ENCODE results near the gene PEX14. TPM values are rescaled to one million over a fixed set of nuclear protein-coding genes. Genes with fewer than 3 reads are reported as not detected.

PEX14 gene
- polyA plus RNA-seq, 4 donors: 19.7 to 25.8 (median 21.6) TPM

GRCh38 chr1:10612436-10613160, 137.8 kb downstream of the PEX14 start:
- no peak for DNase-seq (ENCODE audit: low read depth in 4 of 4, low spot score in 3 of 4)

DNA sequence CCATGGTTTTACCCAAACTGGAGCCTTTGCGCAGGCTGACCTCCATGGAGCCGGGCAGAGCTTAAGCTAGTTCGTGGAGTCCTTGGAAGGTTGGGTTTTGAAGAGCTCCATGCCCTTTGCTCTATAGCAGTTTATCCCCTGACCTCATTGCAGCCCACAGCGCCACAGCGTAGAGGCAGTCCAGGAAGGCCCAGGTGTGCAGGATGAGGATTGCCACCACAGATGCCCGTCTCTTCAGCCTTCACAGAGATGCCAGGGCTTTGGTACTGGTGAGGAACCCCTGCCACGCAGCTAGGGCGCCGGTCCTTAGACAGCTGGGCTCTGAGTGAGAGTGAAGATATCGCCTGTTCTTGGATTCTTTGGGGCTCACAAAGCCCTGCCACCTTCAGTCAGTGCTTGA, 138.6 kb downstream of the PEX14 start:
- DNase-seq (ENCODE audit: low read depth in 4 of 4, low spot score in 3 of 4): no peak

GRCh38 chr1:10613861-10614260, 139.1 kb downstream of the PEX14 start:
- no peak for DNase-seq (ENCODE audit: low read depth in 4 of 4, low spot score in 3 of 4)

- no peak for DNase-seq (ENCODE audit: low read depth in 4 of 4, low spot score in 3 of 4)
These were observed 139.9 kb downstream of the PEX14 start for GRCh38 chr1:10614377-10615225.

DNA sequence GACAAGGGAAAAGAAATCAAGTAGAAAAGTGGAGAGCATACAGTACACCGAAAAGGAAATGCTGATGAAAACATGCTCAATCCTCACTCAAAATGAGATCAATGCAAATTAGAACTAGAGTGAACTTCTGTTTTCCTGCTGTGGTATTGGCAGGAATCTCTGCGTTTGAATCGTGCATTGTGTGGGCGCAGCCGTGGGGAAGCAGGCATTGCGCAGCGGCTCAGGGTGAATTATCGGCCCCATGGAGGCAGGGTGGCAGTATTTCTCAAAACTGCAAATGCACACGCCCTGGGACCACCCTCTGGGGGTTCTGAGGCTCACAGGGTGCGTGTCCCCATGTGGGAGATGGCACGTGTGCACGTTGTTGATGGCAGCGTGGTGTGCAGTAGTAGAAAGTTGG, 140.6 kb downstream of the PEX14 start:
- no peak for DNase-seq (ENCODE audit: low read depth in 4 of 4, low spot score in 3 of 4)

DNA sequence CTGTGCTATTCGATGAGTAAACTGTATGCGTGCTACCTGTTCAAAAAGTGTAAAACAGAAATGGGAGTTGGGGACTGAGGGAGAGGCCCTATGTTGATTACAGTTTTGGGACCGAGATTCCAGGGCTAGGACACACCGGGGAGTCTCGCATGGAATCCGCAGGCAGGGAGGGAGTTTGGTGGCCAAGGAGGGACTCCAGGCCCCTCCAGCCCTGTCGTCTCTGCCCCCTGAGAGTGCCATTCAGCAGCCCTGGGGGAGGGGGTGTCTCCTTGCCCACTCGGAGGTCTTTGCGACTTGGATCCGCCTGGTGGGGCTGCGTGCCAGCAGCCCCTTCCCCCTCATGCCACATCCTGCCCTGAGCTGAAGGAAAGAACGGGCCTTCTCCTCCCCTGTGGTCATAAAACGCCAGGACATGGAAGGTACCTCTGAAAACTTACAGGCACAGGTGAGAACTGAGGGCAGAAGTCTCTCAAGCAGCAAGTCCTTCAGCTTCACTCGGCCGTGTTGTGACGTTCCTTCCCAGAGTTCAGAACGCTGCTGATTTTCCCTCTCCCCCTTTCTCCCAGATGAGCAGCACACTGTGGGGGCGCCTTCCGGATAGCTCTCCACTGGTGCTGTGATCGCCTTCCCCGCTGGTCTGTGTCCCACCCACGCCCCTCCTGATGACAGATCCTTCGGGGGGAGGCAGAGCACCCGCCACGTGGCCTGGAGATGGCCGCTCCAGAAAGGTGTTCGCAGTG, 141.4 kb downstream of the PEX14 start:
- DNase-seq (ENCODE audit: low read depth in 4 of 4, low spot score in 3 of 4): no peak

GRCh38 chr1:10616696-10617095, 141.9 kb downstream of the PEX14 start:
- no peak for DNase-seq (ENCODE audit: low read depth in 4 of 4, low spot score in 3 of 4)

GRCh38 chr1:10617318-10617717, 142.6 kb downstream of the PEX14 start:
- no peak for DNase-seq (ENCODE audit: low read depth in 4 of 4, low spot score in 3 of 4)

DNA sequence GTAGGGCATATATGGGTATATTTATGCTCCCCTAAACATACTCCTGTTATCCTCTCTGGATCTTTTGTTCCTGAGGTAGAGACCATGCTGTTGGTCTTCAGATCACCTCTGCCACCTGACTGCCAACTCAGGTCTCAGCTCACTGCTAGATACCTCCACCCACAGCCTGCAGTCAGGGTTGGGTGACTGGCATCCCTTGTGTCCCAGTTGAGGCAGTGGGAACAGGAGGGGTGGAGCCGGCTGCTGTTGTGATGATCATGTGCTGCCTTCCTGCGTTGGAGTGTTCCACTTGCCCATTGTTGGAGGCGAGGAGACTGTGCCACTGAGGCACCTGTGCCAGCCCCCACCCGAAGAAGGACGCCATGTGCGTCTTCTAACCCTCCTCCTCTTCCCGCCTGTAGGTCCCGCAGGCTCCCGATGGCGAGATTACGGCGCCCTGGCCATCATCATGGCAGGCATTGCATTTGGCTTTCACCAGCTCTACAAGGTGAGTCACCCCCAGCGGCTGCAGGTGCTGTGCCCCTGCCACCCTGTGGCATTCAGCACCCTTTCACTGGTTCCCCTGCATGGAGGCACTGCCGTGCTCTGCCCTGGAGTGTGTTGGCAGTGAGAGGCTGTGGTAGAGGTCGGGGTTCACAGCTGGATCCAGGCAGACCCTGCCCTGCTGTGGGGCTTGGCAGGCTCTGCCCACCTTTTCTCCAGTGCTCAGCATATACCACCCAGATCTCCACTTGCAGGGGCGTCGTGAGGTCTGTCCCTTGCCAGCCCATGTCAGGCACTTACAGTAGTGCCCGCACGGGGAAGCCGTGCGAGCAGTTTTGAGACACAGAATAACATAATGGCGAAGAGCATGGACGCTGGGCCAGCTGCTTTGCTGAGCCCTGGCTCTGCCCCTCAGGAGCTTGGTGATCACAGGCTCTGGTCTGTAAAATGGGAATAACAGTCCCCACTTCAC, 143.5 kb downstream of the PEX14 start:
- DNase-seq (ENCODE audit: low read depth in 4 of 4, low spot score in 3 of 4): no peak

- DNase-seq (ENCODE audit: low read depth in 4 of 4, low spot score in 3 of 4): no peak
These were observed 146.0 kb downstream of the PEX14 start for GRCh38 chr1:10620776-10621175.

DNA sequence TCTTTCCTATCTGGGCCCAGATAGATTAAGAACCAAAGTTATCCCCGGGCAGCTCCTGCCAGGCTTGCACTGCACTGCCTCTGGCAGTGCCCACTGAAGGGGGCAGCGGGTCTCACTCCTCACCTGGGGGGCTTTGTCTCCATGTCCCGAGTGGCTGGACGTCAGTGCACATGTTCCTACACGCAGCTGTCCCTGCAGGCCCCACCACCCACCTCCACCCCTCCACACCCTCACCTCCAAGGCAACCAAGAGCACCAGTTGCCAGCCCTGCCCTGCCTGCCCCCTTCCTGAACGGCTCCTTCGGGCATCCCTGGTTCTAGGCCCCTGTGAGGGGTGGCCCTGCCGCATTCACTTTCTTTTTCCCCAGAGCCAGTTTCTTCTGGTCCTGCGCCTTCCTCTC, 147.2 kb downstream of the PEX14 start:
- DNase-seq (ENCODE audit: low read depth in 4 of 4, low spot score in 3 of 4): no peak

GRCh38 chr1:10622910-10623685, 148.3 kb downstream of the PEX14 start:
- no peak for DNase-seq (ENCODE audit: low read depth in 4 of 4, low spot score in 3 of 4)

DNA sequence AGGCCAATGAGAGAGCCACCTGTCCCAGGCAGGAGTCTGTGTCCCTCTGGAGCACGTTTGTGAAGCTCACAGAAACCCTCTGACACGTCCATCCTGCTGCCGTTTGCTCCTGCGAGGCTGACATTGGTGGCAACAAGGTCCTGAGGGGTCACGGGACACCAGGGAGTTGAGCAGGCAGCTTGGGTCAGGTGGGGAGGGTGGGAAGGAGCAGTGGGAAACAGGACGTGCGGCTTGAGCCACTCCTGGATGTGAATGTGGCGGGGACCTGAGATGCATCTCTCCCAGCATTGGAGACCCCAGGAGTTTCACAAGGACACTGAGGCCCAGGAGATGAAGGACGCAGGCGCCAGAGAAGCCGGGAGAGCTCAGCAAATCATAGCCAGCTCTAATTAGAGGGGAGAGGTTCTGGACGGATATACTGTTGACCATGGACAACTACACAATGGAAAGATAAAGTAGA, 149.0 kb downstream of the PEX14 start:
- no peak for DNase-seq (ENCODE audit: low read depth in 4 of 4, low spot score in 3 of 4)

DNA sequence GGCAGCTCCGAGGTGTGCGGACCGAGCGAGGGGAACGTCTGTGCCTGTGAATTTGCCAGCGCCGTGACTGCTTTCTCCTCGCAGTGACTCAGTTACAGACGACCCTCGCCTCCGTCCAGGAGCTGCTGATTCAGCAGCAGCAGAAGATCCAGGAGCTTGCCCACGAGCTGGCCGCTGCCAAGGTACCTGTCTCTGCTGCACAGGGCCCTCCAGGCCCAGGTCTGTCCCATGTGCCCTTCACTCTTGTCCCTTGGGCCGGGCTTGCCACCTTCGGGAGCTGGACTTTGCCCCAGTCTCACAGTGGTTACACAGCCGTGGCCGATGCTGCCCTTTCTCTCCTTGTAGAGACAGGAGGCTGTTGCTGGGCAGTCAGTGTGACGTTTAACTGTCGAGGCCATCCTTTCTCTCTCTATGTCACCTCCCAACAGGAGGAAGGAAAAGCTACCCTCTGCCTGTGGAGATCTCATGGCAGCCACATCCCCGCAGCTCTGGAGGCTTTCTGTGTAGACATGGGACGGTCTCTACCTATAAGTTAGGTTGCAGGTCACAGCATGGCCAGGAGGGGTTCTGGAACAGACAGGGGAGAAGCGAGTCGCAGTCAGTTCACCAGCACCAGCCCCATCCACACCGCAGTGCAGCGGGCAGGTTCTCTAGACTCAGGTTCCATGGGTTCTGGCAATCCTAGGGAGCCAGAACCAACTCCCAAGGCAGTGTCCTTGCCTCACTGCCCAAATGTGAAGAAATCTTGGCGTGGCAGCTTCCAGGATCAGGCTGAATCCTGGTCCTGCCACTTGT, 149.7 kb downstream of the PEX14 start:
- DNase-seq (ENCODE audit: low read depth in 4 of 4, low spot score in 3 of 4): no peak

DNA sequence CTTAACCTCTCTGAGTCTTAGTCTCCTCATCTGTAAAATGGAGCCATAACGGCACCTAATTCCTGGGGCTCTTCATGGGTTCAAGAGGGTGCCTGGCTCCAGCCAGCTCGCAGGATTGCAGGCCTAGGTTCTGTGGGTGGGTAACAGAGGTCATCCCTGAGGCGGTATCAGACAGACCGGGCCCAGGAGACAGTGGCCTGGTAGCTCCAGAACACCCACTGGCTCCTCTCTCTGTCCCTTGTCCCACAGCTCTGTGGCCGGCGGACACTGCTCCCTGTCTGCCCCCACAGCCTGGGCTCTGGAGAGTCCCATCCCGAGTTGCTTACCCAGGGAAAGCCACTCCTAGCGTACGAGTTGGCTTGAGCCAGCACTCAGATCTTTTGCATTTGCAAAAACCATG, 150.3 kb downstream of the PEX14 start:
- no peak for DNase-seq (ENCODE audit: low read depth in 4 of 4, low spot score in 3 of 4)

DNA sequence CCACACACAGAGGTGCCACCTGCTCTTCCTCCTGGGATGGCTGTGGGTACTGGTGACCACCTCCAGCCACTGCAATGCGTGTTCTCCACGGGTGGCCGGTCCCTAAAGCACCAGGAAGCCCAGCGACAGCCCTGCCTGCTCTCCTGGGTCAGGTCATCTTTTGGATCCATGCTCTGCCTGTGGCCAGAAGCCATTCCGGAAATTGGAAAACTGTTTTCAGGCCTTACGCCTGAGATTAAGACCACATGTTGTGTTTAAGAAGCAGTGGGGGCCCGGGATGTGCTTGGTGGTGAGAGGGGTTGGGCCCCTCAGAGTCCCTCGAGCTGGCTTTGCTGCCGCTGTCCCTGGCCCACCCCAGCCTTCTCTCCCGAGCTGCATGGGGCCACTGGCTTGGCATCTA, 150.8 kb downstream of the PEX14 start:
- DNase-seq (ENCODE audit: low read depth in 4 of 4, low spot score in 3 of 4): no peak

DNA sequence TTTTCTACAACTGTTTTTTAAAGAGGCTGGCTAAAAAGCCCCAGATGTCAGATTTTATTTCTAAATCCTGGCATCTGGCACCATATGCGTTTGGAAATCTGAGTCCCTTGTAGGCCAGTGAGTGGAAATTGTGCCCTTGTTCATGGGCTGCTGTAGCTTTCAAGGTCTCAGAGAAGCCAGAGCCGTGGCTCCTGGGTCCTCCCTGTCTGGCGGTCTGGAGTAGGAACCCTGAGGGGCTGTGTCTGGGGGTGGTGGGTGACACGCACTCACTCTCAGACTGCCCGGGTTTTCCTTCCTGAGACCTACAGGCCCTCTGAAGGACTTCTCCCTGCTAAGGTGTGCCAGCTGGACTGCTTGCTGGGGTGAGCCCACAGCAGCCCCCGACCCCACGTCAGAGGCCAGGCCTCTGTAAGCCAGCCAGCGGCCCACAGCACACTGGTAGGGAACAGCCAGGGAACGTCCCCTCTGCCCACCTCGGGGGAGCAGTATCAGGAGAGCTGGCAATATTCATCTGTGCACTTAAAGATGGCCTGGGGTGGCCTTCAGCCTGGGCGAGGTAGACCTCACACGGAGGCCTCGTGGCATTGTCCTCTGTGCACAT, 151.5 kb downstream of the PEX14 start:
- DNase-seq (ENCODE audit: low read depth in 4 of 4, low spot score in 3 of 4): no peak

DNA sequence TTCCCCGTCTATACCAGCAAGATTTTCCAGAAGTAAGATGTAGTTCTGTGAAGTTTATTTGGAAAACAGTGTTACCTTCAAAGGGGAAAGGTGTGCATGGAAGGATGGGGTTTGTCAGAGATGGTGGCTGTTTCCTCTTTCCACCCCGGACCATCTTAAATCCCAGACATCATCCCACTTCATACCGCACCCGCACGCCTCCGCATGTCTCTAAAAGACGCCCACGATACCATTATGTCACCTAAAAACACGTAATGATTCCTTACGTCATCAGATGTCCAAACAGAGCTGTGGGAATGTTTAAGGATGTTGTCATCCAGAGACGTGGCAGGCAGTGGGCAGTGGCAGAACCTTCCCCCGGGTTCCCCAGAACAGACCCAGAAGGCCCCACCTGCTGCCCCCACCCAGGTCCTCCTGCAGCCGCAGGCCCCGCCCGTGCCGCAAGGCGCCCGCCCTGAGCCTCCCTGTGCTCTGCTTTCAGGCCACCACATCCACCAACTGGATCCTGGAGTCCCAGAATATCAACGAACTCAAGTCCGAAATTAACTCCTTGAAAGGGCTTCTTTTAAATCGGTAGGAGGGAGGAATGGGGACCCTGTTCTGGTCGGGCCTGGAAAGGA, 152.2 kb downstream of the PEX14 start:
- no peak for DNase-seq (ENCODE audit: low read depth in 4 of 4, low spot score in 3 of 4)

Data from right renal pelvis (tissue), 4 donors.